A673 (cell line): ENCODE results near the gene LRRFIP1. TPM values are rescaled to one million over a fixed set of nuclear protein-coding genes. Genes with fewer than 3 reads are reported as not detected.

Source experiments
- BruUV-seq: library from RNA; stranded (reverse); fragments of 400-500 nt; replicated peaks from 2 replicates; lab custom pipeline; 2021; lab: Mats Ljungman, UMichigan
- CTCF ChIA-PET: fragments of 300-600 bp; sonication (Branson Sonifier 250); formaldehyde crosslinking; loops from one replicate; lab custom pipeline; 2022; ENCODE audit warnings: antibody characterized with exemption; lab: Charles Lee
- POLR2A ChIA-PET: fragments of 300-600 bp; sonication (Branson Sonifier 250); formaldehyde crosslinking; loops from one replicate; lab custom pipeline; 2022; ENCODE audit warnings: antibody characterized with exemption; ENCODE audit not compliant: low non-redundant PET; lab: Charles Lee
- DNase-seq: peaks from one replicate; pipeline ENCODE4 v3.0.0-alpha.2; 2015; ENCODE audit warnings: low spot score
- H3K27ac ChIP-seq: fragments of 200-600 bp; sonication (generic); 2 replicates; pipeline ENCODE4 v1.5.1; 2016; ENCODE audit warnings: mixed run types, low read depth, mild to moderate bottlenecking, mixed read lengths, antibody characterized with exemption, low read length; ENCODE audit not compliant: poor library complexity, severe bottlenecking
- H3K27me3 ChIP-seq: fragments of 200-600 bp; sonication (generic); replicated peaks from 2 replicates; pipeline ENCODE4 v1.6.1; 2017; ENCODE audit warnings: mixed run types, low read depth, mild to moderate bottlenecking, mixed read lengths, antibody characterized with exemption, low read length; ENCODE audit not compliant: insufficient read depth, poor library complexity
- H3K36me3 ChIP-seq: fragments of 200-600 bp; sonication (generic); 2 replicates; pipeline ENCODE4 v1.6.1; 2016; ENCODE audit warnings: mixed run types, mild to moderate bottlenecking, mixed read lengths, antibody characterized with exemption, low read length; ENCODE audit not compliant: insufficient read depth, poor library complexity, severe bottlenecking
- H3K4me1 ChIP-seq: fragments of 200-600 bp; sonication (generic); 2 replicates; pipeline ENCODE4 v1.6.1; 2017; ENCODE audit warnings: mixed run types, mild to moderate bottlenecking, mixed read lengths, antibody characterized with exemption, low read length; ENCODE audit not compliant: insufficient read depth, poor library complexity, severe bottlenecking
- H3K4me3 ChIP-seq: fragments of 200-600 bp; sonication (generic); 2 replicates; pipeline ENCODE4 v1.5.1; 2016; ENCODE audit warnings: low read depth, mixed run types, mild to moderate bottlenecking, mixed read lengths, low read length; ENCODE audit not compliant: poor library complexity, severe bottlenecking
- H3K9me3 ChIP-seq: fragments of 200-600 bp; sonication (generic); 2 replicates; pipeline ENCODE4 v1.6.1; 2016; ENCODE audit warnings: mixed run types, low read depth, mild to moderate bottlenecking, mixed read lengths, antibody characterized with exemption, low read length; ENCODE audit not compliant: poor library complexity, severe bottlenecking
- CTCF ChIP-seq: fragments of 300-800, 200-600 bp; sonication (generic); conservative IDR thresholded peaks from 2 replicates; pipeline ENCODE4 v1.5.1; 2017; ENCODE audit warnings: low read depth, mild to moderate bottlenecking, antibody characterized with exemption, low read length, moderate library complexity, mixed read lengths
- EZH2 ChIP-seq: fragments of 200-600 bp; sonication (generic); IDR thresholded peaks from 2 replicates; pipeline ENCODE4 v1.6.1; 2017; ENCODE audit warnings: borderline replicate concordance, low read depth, mild to moderate bottlenecking, mixed read lengths, antibody characterized with exemption, low read length; ENCODE audit not compliant: poor library complexity, severe bottlenecking
- intact Hi-C: fragments of 100-400 bp; cut with micrococcal nuclease; formaldehyde crosslinking; loops from one replicate; pipeline ENCODE4 v1.10.0; 2022; ENCODE audit not compliant: unreplicated experiment
- total RNA-seq: library from RNA; stranded (reverse); gene quantifications from 2 replicates; pipeline ENCODE4 v1.2.3, GENCODE V29; 2021

Gene LRRFIP1
- total RNA-seq, 1 experiment from 2014 or later = 69.3 TPM

DNA sequence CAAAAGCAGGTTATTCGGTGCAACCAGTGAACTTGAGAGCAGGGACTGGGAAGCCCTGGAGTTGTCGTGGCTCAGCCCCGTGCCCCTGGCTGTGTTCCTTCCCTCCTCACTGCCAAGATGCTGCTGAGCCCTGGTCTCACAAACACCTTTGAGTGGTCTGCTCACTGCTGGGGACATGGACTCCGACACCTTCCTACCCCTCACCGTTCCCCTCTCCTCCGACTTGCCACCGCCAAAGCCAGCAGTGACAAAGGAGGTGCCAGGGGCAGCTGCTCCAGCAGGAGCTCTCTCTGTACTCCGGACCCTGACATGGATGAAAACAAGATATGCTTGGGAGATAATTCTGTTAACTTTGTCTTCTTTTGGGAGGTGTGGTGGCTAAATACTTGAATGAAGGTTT is 17.9 kb downstream of the LRRFIP1 start:
- no peak overlapping the region for H3K4me3 ChIP-seq
- no peak for DNase-seq
- CTCF ChIA-PET = no interaction called here
- no peak for TF ChIP-seq EZH2
- TF ChIP-seq CTCF = no peak
- H3K27ac ChIP-seq = no peak overlapping the region
- no peaks in the 10 kb centered on the region for H3K9me3 ChIP-seq
- intact Hi-C loops = no loop called here
- POLR2A ChIA-PET = no interaction called here
- no TSS peak for BruUV-seq
- H3K36me3 ChIP-seq = no peaks in the 10 kb centered on the region
- H3K27me3 ChIP-seq = no peaks in the 10 kb centered on the region
- no peaks in the 10 kb centered on the region for H3K4me1 ChIP-seq

DNA sequence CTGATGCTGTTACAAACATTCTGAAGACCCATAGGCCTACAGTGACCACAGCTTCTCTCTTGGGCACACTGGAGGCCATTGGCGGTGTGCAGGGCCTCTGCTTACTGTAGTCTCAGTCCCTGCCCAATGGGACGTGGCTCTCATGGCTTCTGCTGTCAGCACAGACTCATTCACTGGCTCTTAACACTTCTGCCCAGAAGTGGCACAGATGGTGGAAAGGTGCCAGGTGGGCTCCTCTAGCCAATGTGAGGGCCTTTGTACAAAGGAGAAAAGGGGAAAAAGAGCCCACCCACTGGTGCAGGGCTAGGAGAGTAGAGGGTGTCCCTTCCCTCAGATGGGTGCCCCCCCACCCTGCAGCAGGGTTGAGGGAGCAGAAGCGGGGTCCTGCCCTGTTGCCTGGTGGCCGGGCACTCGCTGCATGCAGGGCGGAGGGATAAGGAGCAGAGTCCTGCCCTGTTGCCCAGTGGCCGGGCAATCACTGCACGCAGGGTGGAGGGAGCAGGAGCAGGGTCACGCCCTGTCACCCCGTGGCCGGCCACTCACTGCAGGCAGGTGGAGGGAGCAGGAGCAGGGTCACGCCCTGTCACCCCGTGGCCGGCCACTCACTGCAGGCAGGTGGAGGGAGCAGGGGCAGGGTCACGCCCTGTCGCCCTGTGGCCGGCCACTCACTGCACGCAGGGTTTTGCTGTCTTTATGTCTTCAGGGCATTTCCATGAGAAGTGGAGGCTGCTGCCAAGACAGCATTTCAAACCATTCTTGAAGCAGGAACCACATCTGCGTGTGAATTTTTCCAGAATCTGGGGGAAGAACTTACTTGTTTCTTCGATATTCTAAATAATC is 20.0 kb downstream of the LRRFIP1 start:
- Histone ChIP-seq H3K4me1 (no peaks in the 10 kb centered on the region), H3K27me3 (no peaks in the 10 kb centered on the region), H3K27ac (no peak overlapping the region), H3K9me3 (peaks cover 3% of the 10 kb centered on the region), H3K4me3 (no peak overlapping the region), H3K36me3 (no peaks in the 10 kb centered on the region)
- ChIA-PET POLR2A (no interaction called here), CTCF (no interaction called here)
- intact Hi-C loops = no loop called here
- TF ChIP-seq EZH2 = no peak
- TF ChIP-seq CTCF = no peak
- BruUV-seq = no TSS peak
- DNase-seq = no peak

- TF ChIP-seq EZH2 (no peak), CTCF (no peak)
- no peaks in the 10 kb centered on the region for H3K4me1 ChIP-seq
- intact Hi-C loops = no loop called here
- no peak for DNase-seq
- H3K9me3 ChIP-seq = peaks cover 3% of the 10 kb centered on the region
- H3K36me3 ChIP-seq = no peaks in the 10 kb centered on the region
- no peak overlapping the region for H3K4me3 ChIP-seq
- ChIA-PET POLR2A (no interaction called here), CTCF (no interaction called here)
- no peaks in the 10 kb centered on the region for H3K27me3 ChIP-seq
- no TSS peak for BruUV-seq
- H3K27ac ChIP-seq = no peak overlapping the region
Measured at GRCh38 chr2:237648016-237648381, 20.6 kb downstream of the LRRFIP1 start.
